IPS-NIHi7 (cell line): Measurements from ENCODE around the gene PROZ.

Experiments
- DNase-seq: peaks from one replicate; pipeline ENCODE4 v3.0.0; 2012; ENCODE audit warnings: mixed read lengths; ENCODE audit errors: extremely low spot score

The PROZ gene

DNA sequence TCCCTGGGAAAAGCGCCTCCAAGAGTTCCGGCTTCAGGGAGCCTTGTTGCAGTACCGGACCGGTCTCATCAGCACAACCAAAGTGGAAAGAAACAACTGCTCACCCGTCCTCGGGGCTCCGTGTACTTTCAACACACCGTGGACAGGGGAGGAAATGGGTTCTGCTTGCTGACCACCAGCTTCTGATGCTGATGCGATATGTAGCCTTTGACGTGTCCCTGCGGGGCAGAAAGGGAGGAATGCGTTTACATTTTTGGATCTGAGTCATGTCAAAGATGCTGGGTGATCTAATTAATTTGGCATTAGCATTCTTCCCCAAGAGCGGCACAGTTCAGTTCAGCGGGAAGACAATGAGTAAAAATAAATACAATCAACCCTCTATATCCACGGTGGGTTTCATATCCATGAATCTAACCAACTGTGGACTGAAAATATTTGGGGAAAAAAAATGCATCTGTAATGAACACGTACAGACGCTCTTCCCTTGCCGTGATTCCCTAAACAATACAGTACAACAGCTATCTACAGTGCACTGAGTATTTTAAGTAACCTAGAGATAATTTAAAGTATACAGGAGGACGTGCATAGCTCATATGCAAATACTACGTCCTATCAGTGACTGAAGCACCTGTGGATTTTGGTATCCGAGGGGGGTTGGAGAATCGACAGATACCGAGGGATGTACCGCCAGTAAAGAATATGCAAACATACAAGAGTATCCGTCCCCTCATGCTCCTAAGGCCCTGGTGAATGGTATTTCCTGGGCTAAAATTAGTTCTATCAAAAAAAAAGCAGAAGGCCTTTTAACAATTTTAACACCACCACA lies 19.8 kb downstream of the PROZ start:
- DNase-seq, result no peak

DNA sequence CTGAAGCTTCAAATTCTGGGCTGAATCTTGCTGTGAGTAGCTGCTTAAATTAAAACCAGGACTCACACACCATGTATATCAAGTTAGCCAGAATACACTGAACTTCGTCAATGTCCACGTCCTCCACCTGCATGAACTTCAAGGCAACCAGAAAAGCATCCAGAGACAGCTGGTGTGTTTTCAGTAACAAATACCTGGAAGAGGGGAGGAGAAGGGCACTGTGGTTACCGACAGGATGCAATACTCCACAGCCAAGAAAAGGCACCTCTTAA lies 20.4 kb downstream of the PROZ start:
- DNase-seq, result no peak

DNA sequence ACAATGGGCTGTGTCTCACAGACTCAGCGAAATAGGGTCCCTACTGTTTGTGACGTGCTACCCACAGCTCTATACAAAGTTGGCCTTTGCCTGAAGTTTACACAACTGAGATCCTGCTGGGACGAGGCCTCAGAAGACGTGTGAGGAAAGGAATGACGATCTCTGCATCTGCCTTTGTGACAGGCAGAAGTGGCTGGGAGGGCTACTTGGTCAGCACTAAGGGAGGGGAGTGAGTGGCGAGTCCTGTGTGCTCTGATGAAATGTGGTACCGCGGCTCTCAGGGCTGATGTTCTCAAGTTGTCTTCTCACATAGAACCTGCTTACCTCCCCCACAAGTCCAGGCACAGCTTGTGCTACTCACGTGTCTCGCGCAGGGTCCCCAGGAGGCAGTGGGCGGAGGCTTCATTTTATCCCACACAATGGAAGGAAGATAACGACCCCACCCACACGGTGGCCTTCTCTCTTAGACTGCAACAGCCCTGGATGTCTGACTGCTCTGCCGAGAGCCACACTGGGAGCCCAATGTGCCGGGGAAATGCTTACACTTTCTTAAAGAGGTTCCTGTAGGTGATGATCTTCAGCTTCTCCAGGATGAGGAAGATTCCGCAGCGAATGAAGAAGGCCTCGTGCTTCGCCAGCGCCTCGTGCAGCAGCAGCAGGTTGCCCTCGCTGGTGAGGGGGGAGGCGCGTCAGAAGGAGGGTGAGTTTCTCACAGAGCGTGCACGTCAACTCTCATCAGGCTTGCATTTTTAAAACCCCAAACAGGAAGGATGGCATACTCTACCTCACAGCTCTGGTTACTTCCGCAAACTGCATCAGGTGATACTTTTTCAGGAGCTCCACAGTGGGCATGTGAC lies 21.2 kb downstream of the PROZ start:
- DNase-seq, result peak; percentile 41

DNA sequence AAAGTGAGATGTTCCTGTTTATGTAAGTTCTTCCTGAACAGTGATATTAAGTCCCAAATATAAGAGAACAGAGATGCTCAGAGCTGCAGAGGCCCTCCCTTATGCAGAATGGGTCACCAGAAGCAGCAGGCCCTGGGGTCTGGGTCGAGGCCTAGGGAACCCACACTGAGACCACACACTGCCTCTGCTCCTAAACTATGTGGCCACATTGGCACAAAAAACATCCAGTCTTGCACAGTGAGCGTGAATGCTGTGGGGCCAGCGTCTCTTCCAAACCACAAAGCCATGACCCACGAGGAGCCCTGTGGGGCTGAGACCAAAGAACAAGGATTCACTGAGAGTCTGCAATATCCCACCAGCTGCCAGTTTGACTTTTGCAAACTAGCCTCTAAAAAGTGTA lies 23.6 kb downstream of the PROZ start:
- no peak for DNase-seq

DNA sequence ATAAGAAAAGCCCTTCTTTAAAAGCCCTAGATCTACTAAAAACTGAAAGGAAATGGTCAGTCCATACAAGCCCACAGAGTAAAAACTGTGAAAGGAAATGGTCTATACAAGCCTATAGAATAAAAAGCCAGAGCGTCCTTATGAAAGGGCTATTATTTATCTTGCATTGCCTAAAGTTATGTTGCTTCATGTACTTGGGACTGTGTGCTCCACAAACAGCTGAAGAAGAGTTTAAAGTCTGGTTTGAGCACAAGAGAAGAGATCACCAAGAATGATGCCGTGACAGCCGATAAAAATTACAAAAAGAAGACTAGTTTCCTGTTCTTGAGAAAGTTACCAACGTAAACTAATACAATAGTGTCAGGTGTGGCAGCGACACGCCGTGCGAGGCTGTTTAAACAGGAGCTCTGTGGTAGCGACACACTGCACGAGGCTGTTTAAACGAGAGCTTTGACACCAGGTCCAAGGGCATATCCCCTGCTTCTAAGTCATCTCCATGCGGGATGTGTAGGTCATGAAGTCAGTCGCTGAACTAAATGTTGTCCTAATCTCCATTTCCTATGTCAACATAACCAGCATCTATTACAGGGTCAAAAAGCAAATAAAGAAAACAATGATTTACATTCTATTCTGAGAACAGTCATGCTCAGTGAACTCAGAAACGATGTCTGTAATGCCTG lies 25.1 kb downstream of the PROZ start:
- DNase-seq, result no peak

DNA sequence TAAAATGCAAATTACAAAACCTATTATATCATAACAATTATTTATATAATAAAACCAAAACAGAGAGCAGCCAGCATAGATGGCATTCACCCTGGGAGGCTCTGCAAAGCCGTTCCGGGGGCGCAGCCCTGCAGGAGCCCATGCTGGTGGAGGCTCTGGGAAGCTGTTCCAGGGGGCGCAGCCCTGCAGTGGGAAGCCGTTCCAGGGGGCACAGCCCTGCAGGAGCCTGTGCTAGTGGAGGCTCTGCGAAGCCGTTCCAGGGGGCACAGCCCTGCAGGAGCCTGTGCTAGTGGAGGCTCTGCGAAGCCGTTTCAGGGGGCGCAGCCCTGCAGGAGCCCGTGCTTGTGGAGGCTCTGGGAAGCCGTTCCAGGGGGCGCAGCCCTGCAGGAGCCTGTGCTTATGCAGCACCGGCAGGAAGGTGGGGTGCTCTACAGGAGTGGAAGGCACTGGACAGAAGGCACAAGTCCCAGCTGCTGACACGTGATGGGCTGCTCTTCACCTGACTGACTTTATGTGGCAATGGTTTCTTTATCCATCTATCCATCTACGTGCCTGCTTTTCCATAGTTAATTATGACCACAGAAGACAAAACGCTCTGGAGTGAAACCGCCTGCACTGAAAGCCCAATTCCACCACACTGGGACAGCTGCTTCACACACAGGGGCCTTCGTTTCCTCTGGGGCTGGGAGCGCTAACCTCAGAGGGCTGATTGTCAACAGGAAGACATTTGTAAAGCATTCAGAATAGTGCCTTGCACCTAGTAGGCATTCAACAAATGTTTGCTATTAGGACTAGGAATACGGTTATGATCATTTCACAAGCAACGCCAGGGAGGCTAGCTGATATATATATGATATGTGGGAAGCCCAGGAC lies 26.4 kb downstream of the PROZ start:
- DNase-seq, result no peak

DNA sequence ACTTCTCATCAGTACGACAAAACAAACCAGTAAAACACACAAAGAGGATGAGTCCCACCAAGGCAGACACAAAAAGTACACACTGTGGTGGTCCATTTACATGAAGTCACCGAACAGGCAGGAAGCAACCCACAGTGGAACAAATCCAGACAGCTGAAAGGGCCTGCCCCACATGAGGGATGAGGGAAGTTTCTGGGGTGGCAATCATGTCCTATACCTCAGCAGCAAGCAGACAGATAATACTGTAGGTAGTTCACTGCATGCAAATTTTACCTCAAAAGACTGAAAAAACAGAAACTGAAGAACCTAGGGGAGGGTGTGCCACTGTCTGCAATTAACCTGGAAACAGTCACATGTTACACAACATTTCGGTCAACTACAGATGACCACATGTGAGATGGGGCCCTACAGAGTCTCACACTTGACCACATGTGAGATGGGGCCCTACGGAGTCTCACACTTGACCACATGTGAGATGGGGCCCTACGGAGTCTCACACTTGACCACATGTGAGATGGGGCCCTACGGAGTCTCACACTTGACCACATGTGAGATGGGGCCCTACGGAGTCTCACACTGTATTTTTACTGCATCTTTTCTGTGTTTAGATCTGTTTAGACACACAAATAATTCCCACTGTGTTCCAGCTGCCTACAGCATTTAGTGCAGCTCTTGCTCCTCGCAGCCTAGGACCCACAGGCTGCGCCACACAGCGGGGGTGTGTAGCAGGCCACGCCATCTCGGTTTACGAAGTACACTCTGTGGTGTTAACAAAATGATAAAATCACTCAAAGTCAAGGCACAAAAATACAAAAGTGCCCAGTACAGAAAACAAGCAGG lies 27.8 kb downstream of the PROZ start:
- DNase-seq, result no peak

DNA sequence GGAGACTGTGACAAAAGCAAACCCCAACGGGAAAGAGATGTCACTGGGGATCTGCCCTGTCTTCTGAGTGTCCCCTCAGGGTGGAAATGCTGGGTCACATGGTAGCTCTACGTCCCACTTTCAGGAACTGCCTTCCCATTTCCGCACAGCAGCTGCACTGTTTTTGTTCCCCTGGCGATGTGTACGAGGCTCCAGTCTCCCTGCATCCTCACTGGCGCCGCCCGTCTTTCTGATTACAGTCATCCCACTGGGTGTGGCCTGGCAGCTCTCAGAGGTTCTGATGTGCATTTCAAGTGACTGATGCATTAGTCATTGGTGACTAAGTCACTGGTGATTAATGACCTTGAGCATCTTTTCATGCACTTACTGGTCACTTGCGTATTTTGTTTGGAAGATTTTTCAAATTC lies 28.8 kb downstream of the PROZ start:
- DNase-seq, result no peak

DNA sequence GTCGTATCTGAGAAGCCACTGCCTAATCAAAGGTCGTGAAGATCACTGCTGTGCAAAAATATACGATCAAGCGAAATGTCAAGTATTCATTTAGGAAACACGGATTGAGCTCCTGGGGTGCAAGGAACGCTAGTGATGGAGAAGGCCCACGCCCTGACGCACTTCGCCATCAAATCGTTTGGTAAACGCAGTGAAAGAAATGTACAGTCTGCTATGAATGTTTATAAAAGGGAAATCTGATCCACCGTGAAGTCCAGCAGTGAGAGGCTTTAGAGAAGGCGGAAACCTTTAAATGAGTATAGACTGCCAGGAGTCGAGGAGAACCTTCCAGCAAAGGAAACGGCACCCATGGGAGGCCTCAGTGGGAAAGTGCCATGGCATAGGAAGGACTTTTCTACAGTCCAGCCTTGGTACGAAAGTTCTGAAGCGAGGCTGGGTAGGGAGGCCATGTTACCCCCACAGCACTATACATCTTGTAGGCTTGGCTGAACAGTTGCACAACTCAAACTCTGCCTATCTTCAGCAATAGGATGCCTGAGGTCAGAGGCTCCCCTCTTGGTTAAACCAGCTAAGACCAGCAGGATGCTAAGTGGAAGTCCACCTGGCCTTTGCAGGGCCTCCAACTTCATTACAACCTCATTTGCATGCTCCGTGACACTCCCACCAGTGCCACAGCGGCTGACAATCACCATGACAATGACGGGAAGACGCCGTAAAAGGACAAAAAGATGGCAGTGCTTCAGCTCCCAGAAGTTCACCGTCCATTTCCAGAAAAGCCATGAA lies 29.6 kb downstream of the PROZ start:
- DNase-seq, result no peak

DNA sequence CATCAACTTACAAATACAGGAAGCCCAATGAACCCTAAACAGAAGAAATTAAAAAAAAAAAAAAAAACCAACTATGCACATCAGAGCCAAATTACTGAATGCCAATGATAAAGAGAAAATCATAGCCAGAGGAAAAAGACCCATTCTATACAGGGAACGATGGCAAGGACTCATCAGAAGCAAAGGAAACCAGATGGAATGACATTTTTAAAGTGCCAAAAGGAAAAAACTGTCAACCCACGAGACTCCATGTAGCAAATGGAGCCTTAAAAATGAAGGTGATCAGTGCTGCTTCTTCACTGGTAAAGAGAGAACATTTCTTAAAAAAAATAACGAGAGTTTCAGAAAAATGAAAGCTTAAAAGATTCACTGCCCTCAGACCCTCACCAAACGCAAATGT lies 31.7 kb downstream of the PROZ start:
- no peak for DNase-seq

DNA sequence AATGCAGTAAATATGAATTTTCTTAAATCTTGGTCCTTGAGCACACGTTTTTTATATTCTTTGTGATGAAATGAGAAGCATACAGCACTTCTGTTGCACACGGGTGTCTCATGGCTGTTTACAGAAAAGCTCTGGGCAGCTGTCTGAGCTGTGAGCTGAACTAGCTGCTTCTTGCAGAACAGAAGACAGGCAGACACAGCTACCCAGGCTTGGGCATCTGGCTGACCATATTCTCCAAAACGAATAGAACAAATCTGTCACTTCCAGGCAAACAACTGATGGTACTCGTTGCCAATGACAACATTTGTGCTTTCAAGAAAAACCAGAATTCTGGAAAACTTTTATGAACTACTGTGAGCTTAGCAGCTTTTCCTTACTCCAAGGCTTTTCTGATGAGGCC lies 33.8 kb downstream of the PROZ start:
- DNase-seq, result no peak

DNA sequence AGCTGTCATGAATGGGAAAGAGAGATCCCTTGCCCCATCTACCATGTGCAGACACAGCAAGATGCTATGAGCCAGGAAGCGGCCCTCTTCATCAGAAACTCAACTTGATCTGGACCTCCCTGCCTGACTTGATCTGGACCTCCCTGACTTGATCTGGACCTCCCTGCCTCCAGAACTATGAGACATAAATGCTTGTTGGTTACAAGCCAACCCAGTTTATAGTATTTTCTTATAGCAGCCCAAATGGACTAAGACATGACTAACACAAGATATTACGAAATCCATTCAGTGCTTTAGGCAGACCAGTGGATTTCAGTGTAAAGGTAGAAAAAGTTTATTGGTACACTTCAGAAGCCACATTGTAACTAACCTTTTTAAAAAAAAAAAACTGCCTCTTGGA lies 34.5 kb downstream of the PROZ start:
- DNase-seq, result no peak

DNA sequence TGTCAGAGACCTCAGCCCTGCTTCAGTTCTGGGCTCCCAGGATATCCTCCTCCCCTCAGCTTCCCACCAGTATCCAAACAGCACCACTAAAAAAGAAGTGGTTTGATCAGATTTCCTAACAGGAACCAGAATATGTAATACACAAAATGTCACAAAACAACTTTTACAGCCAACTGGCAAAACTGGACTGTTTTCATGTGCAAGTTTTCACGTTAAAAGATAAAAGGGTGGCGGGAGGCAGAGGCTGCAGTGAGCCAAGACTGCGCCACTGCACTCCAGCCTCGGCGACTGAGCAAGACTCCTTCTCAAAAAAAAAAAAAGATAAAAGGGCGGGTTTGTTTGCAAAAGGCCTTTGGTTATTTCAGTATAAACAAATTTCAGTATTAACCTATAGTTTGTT lies 36.9 kb downstream of the PROZ start:
- DNase-seq, result no peak

DNA sequence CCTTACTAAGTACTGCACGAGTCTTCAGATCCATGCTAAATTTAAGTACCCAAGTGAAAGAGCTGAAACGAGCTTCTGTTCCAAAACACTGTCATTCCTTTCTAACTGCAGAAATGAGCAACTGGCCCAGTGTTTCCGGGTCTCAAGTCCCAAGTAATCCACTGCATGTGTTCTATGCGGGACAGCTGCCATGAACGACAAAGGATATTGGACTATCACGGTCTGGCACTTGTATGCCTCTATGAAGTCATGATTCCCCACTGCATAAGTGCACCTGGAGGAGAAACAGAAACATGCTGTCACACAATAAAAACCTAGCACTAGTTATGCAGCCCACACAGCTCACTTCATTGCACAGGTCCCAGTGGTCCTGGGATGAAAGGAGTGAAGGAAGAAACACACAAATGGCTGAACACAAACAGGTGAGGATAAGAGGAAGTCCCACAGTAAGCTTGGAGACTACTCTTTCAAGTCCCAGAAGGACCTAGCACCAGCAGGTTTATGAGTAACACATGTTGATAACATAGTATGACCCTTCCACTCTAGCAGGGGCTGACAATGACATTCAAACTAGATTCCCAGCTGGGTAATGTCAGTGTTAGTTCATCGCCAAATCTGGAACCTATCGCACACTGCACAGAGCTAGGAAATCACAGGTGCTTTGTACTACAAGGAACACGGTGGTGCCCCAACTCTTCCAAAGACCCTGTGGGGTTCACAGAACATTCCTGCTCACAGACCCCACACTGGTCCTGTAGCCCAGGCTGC lies 38.7 kb downstream of the PROZ start:
- no peak for DNase-seq

DNA sequence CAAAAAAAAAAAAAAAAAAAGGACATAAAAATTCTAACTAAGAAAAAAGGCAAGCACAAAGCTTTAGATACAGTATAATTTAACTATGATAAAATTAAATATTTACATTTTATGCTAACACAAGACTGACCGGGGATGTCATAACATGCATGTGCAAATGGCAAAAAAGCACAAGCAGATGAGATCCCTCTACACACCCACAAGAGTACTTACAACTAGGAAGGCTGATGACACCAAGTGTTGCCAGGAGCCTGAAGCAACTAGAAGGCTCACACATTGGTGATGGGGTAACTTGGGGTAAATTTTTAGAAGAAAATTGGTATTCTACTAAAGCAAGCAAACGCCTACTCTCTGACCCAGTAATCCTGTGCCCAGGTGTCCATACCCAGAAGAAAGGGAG lies 43.4 kb downstream of the PROZ start:
- no peak for DNase-seq

DNA sequence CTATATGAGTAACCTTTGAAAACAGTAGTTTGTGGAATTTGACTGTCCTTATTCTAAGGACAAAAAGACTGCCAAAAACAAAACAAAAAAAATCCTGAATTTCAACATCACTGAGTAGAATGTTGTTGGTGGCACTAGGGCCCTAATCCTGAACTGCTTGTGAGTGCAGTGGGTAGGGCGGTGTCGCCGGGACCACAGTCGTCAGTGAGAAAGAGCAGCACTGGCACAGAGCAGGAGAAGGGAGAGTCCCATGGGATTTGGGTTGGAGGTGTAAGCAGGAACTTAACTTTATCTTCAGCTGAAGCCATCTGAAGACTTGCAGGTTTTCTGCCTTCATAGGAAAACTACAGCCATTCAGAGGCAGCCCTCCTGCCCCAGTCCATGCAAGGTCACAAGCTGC lies 44.5 kb downstream of the PROZ start:
- DNase-seq, result no peak

DNA sequence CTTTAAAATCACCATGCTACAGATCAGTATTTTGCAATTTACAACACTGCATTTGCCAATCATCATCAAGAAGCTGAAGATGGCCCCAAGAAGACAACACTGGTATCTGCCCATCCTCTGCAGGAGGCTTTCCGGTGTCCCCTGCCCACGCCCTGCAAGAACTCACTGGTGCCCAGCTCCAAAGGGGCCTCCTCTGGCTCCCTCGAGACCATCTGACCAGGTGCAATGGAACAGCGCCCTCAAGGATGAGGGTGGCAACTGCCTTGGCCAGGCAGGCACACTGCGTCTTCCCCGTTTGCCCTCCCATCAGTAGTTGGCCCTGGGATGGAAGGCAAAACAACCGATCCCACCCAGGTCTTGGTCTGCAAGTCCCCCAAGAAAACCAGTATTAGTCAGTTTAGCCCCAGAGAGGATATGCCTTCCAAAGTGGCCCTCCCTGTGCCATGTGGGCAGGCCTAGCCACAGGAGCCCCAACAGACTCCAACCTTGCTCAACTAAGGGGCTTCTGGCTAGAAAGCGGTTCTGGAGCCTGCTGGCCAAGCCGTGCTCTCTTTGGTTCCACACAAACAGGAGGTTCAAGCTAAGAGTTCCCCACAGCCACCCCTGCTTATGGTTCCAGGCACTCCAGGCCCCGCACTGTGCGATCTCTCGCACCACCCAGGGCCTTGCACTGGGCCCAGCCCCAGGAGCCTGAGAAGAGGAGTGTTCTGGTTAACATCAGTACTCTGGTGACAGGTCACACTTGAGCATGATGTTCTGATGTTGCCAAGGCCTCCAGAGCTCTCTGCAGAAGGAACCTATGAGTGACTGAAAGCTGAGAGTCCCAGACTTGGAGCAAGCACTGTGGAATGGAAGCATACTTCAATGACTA lies 45.3 kb downstream of the PROZ start:
- no peak for DNase-seq

DNA sequence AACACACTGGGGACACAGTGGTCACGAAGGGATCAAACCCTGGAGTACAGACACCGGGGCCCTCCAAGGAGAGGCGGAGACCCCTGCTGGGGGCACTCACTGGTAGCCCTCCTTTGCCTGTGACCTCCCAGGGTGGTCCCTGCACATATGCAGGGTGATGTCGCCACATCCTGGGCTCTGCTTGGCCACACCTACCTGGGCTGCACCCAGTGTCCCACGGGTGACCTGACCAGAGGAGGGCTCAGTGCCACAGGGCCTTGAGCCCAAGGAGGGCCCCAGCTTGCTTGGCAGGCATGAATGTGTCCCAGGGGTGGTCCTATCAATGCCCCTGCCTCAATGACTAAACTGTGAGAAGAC lies 45.9 kb downstream of the PROZ start:
- no peak for DNase-seq
